ENCODE data around the gene TGFBR3L.
"Not testable (repeated sequence)": the region's sequence is repeated elsewhere in the genome, so short reads cannot be mapped to it uniquely, and the experiment has no call there.

- TF ChIP-seq CTCF (IDR thresholded peaks at IDR 0.05; ENCODE audit: extremely low read depth in 1 of 2, insufficient read depth in 1 of 2, low read depth in 1 of 2, low read length in 2 of 2); JUN (IDR thresholded peaks at IDR 0.05; ENCODE audit: borderline replicate concordance, insufficient read depth, insufficient read length, low read depth); POLR2A (IDR thresholded peaks at IDR 0.05; ENCODE audit: low read depth, low read length); POLR2AphosphoS5 (IDR thresholded peaks at IDR 0.05; ENCODE audit: insufficient read depth, low read depth, low read length); MAX (IDR thresholded peaks at IDR 0.05; ENCODE audit: insufficient read depth, insufficient read length); EZH2 (IDR thresholded peaks at IDR 0.05; ENCODE audit: borderline replicate concordance, low read depth, low read length, severe bottlenecking); GATA2 (IDR thresholded peaks at IDR 0.05; ENCODE audit: insufficient read depth, insufficient read length, low read depth, low read length): not testable (repeated sequence)
These were observed 21.1 kb upstream of the TGFBR3L start for GRCh38 chr19:7893362-7894101.
